Nephron progenitor cell (in vitro differentiated cells): ENCODE data around the gene ABCC11.

Source experiments
- DNase-seq: peaks from one replicate; pipeline ENCODE4 v3.0.0; 2021
- H3K27ac Mint-ChIP-seq: 2 replicates; pipeline ENCODE4 v1.8.0; 2021; ENCODE audit warnings: mild to moderate bottlenecking, moderate library complexity, mixed read lengths
- H3K27me3 Mint-ChIP-seq: 2 replicates; pipeline ENCODE4 v1.8.0; 2021; ENCODE audit warnings: mild to moderate bottlenecking, low read depth, mixed read lengths; ENCODE audit not compliant: poor library complexity
- H3K36me3 Mint-ChIP-seq: 2 replicates; pipeline ENCODE4 v1.8.0; 2021; ENCODE audit warnings: low read depth, mixed read lengths
- H3K4me1 Mint-ChIP-seq: 2 replicates; pipeline ENCODE4 v1.8.0; 2021; ENCODE audit warnings: mixed read lengths
- H3K4me3 Mint-ChIP-seq: 2 replicates; pipeline ENCODE4 v1.8.0; 2021; ENCODE audit warnings: mild to moderate bottlenecking, moderate library complexity, mixed read lengths
- H3K9me3 Mint-ChIP-seq: 2 replicates; pipeline ENCODE4 v1.8.0; 2021; ENCODE audit warnings: mild to moderate bottlenecking, moderate library complexity, mixed read lengths
- TF ChIP-seq, protein P1 (sequence below): fragments of 200-600 bp; sonication (generic); IDR thresholded peaks from 2 replicates; pipeline ENCODE4 v1.5.0; 2021; ENCODE audit warnings: antibody characterized with exemption

Gene ABCC11

DNA sequence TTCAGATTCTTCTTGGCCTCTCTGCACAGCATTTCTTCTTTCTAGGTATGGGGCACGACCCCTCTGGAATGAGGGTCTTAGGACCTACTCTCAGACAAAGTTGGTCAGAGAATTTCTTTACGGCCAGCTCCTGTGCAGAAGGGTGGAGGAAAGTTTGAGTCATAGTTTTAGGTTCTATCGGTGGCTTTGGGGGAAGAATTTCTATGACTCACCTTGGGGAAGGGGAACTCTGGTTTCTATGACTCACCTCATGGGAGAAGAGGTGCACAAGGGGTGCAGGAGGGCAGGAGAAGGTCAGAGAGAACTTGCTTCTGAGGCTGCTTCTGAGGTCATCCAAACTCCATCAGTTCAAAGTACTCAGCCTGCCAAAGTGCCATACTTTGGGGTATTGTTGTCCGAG lies 89.0 kb downstream of the ABCC11 start:
- H3K27me3 Mint-ChIP-seq: peaks cover 33% of the 10 kb centered on the region

GRCh38 chr16:48157794-48158193 lies 89.5 kb downstream of the ABCC11 start:
- peaks cover 33% of the 10 kb centered on the region for H3K27me3 Mint-ChIP-seq
- DNase-seq: no peak
- no peaks in the 10 kb centered on the region for H3K9me3 Mint-ChIP-seq
- no peak overlapping the region for H3K27ac Mint-ChIP-seq
- H3K4me3 Mint-ChIP-seq: no peak overlapping the region
- no peaks in the 10 kb centered on the region for H3K36me3 Mint-ChIP-seq
- TF ChIP-seq, protein P1, sequence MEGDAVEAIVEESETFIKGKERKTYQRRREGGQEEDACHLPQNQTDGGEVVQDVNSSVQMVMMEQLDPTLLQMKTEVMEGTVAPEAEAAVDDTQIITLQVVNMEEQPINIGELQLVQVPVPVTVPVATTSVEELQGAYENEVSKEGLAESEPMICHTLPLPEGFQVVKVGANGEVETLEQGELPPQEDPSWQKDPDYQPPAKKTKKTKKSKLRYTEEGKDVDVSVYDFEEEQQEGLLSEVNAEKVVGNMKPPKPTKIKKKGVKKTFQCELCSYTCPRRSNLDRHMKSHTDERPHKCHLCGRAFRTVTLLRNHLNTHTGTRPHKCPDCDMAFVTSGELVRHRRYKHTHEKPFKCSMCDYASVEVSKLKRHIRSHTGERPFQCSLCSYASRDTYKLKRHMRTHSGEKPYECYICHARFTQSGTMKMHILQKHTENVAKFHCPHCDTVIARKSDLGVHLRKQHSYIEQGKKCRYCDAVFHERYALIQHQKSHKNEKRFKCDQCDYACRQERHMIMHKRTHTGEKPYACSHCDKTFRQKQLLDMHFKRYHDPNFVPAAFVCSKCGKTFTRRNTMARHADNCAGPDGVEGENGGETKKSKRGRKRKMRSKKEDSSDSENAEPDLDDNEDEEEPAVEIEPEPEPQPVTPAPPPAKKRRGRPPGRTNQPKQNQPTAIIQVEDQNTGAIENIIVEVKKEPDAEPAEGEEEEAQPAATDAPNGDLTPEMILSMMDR: no peak
- peaks cover 15% of the 10 kb centered on the region for H3K4me1 Mint-ChIP-seq

More for the DNA sequence above, 89.0 kb downstream of the ABCC11 start:
- Mint-ChIP-seq H3K4me1 (peaks cover 15% of the 10 kb centered on the region), H3K4me3 (no peak overlapping the region), H3K36me3 (no peaks in the 10 kb centered on the region), H3K9me3 (no peaks in the 10 kb centered on the region), H3K27ac (no peak overlapping the region)
- TF ChIP-seq, protein P1: no peak
- no peak for DNase-seq

GRCh38 chr16:48157302-48157701 lies 90.0 kb downstream of the ABCC11 start:
- no peaks in the 10 kb centered on the region for H3K9me3 Mint-ChIP-seq
- H3K4me1 Mint-ChIP-seq: peaks cover 13% of the 10 kb centered on the region
- no peak overlapping the region for H3K27ac Mint-ChIP-seq
- H3K36me3 Mint-ChIP-seq: no peaks in the 10 kb centered on the region
- no peak for DNase-seq
- H3K4me3 Mint-ChIP-seq: no peak overlapping the region
- TF ChIP-seq, protein P1: no peak
- peaks cover 33% of the 10 kb centered on the region for H3K27me3 Mint-ChIP-seq

GRCh38 chr16:48156790-48157209 lies 90.5 kb downstream of the ABCC11 start:
- TF ChIP-seq, protein P1: peak; percentile 95
- H3K9me3 Mint-ChIP-seq: no peaks in the 10 kb centered on the region
- H3K27me3 Mint-ChIP-seq: peaks cover 33% of the 10 kb centered on the region
- no peaks in the 10 kb centered on the region for H3K36me3 Mint-ChIP-seq
- no peak overlapping the region for H3K4me3 Mint-ChIP-seq
- no peak overlapping the region for H3K27ac Mint-ChIP-seq
- H3K4me1 Mint-ChIP-seq: peaks cover 8% of the 10 kb centered on the region
- DNase-seq: peak; percentile 95

DNA sequence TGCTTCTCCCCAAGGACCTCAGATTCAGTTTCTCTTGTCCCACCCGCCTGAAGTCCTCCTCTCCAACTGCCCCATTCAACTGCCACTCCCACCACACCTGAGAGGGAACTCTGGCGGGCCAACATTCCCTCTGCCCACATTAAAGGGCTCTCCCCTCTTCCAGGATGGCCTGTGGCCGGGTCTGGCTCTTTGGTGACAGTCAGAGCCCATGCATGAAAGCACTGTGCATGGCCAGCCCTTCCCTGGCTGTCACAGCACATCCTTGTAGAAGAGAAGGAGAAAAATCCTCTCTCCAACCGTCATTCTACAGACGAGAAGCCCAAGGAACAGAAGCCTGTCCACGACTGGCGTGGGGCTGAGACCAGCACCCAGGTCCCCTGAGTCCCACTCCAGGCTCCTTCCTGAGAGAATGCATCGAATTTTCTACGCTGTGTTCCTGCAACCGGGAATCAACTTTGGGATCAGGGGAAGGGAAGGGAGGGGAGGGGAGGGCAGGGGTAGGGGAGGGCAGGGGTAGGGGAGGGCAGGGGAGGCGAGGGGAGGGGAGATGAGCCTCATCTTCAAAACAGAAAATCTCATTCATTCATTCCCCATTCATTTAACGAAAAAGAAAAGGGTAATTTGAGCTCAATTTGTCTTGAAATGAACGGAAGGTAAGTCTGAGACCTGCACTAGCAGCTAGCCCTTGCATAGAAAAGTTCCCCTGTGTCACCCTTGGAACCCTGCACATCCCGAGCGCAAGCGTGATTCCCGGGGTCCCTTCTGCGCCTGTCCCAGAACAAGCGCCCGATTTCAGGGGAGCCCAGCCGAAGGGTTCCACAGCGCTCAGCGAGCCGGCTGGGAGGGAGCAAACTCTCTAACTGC lies 91.2 kb downstream of the ABCC11 start, which contains the start of gene ABCC12:
Gene ABCC12, minus strand, starts transcription at position 68 of the 864 bp plus-strand sequence. CDS start 9,569 bp downstream, outside the sequence.
- Mint-ChIP-seq H3K4me3 (no peak within 1 kb of the TSS), H3K36me3 (no peaks in the 10 kb centered on the region), H3K4me1 (peaks cover 2% of the 10 kb centered on the region), H3K9me3 (no peaks in the 10 kb centered on the region), H3K27ac (no peak within 1 kb of the TSS), H3K27me3 (peaks cover 34% of the 10 kb centered on the region)
- TF ChIP-seq, protein P1: no peak
- no peak for DNase-seq
